B cell (primary cell): ENCODE results near the gene SKIC2. TPM values are rescaled to one million over a fixed set of nuclear protein-coding genes. Genes with fewer than 3 reads are reported as not detected.
A peak's percentile ranks its signal among the peaks of the same experiment; 100 is the strongest.

Experiments used
- ATAC-seq: fragments of 200-7000 bp; cut with Tn5 transposase; one replicate; pipeline ENCODE4 v1.10.0; 2021; ENCODE audit warnings: low read depth, mild to moderate bottlenecking, moderate number of reproducible peaks, moderate library complexity
- CTCF ChIA-PET: fragments of 350-600 bp; sonication (Branson Sonifier 250); formaldehyde crosslinking; loops from one replicate; lab custom pipeline; 2021; ENCODE audit warnings: antibody characterized with exemption, inconsistent platforms; lab: Charles Lee
- POLR2A ChIA-PET: fragments of 350-600 bp; sonication (Branson Sonifier 250); formaldehyde crosslinking; loops from one replicate; lab custom pipeline; 2021; ENCODE audit warnings: antibody characterized with exemption; lab: Charles Lee
- DNase-seq: peaks from one replicate; pipeline ENCODE4 v3.0.0; 2013
- H2AFZ ChIP-seq: 2 replicates; pipeline ENCODE4 v1.6.1; 2012; ENCODE audit warnings: mild to moderate bottlenecking, low read depth, low read length; ENCODE audit not compliant: insufficient read depth, poor library complexity, severe bottlenecking
- H3K27ac ChIP-seq, 2 donors: 1 replicate in 1 of 2; 2 replicates in 1 of 2; pipeline ENCODE4 v1.5.1; 2012 to 2013; ENCODE audit warnings: low read length in 2 of 2, mild to moderate bottlenecking in 2 of 2, moderate library complexity in 1 of 2
- H3K27me3 ChIP-seq, 4 experiments: fragments of 200-600 bp in 1 of 4; sonication (generic) in 1 of 4; replicated peaks in 1 of 4; 1 replicate in 2 of 4; 2 replicates in 2 of 4; pipeline versions ENCODE4 v1.6.1 to v1.7.0; 2013 to 2016; ENCODE audit warnings: low read length in 3 of 4, mild to moderate bottlenecking in 2 of 4, mixed read lengths in 1 of 4, moderate library complexity in 1 of 4; ENCODE audit not compliant: insufficient read depth in 4 of 4, control insufficient read depth in 3 of 4; ENCODE audit errors: control extremely low read depth in 1 of 4
- H3K36me3 ChIP-seq, 2 experiments: replicated peaks in 1 of 2; 1 replicate in 1 of 2; 2 replicates in 1 of 2; pipeline versions ENCODE4 v1.6.1 to v1.7.1; 2013; ENCODE audit warnings: low read length in 1 of 2; ENCODE audit not compliant: insufficient read depth in 2 of 2, control insufficient read depth in 1 of 2; ENCODE audit errors: control extremely low read depth in 1 of 2, extremely low read depth in 1 of 2
- H3K4me1 ChIP-seq, 2 donors: fragments of 200-600 bp in 1 of 2; sonication (generic) in 1 of 2; 1 replicate in 1 of 2; 2 replicates in 1 of 2; pipeline versions ENCODE4 v1.5.1 to v1.6.1; 2013 to 2017; ENCODE audit warnings: low read length in 2 of 2; ENCODE audit not compliant: control insufficient read depth in 2 of 2, insufficient read depth in 2 of 2
- H3K4me2 ChIP-seq: replicated peaks from 2 replicates; pipeline ENCODE3; 2012; ENCODE audit warnings: mild to moderate bottlenecking, low read depth, low read length; ENCODE audit not compliant: poor library complexity, severe bottlenecking
- H3K4me3 ChIP-seq, 5 experiments: fragments of 200-600 bp in 1 of 5; sonication (generic) in 1 of 5; 1 replicate in 3 of 5; 2 replicates in 2 of 5; pipeline versions ENCODE4 v1.5.1 to v1.7.0; 2011 to 2016; ENCODE audit warnings: low read length in 4 of 5, mild to moderate bottlenecking in 4 of 5, low read depth in 2 of 5, control low read depth in 1 of 5, moderate library complexity in 1 of 5; ENCODE audit not compliant: insufficient read depth in 1 of 5; ENCODE audit errors: control extremely low read depth in 1 of 5, extremely low read depth in 1 of 5
- H3K79me2 ChIP-seq: fragments of 200-600 bp; sonication (generic); one replicate; pipeline ENCODE4 v1.6.0; 2016; ENCODE audit warnings: low read length; ENCODE audit not compliant: control insufficient read depth, insufficient read depth
- H3K9ac ChIP-seq: fragments of 200-600 bp; sonication (generic); 2 replicates; pipeline ENCODE4 v1.6.1; 2017; ENCODE audit warnings: mild to moderate bottlenecking, low read length, moderate library complexity
- H3K9me3 ChIP-seq, 3 donors: one replicate each; pipeline versions ENCODE4 v1.6.1 to v1.7.1; 2013; ENCODE audit warnings: low read length in 2 of 3; ENCODE audit not compliant: control insufficient read depth in 2 of 3, insufficient read depth in 1 of 3; ENCODE audit errors: control extremely low read depth in 1 of 3
- H4K20me1 ChIP-seq: 2 replicates; pipeline ENCODE4 v1.6.0; 2012; ENCODE audit warnings: mild to moderate bottlenecking, low read length; ENCODE audit not compliant: insufficient read depth, control insufficient read depth, poor library complexity, severe bottlenecking
- H3K27ac Mint-ChIP-seq: one replicate; pipeline ENCODE4 v1.8.0; 2021; ENCODE audit warnings: mixed read lengths
- H3K27me3 Mint-ChIP-seq: one replicate; pipeline ENCODE4 v1.8.0; 2021; ENCODE audit warnings: mixed read lengths
- H3K4me1 Mint-ChIP-seq: one replicate; pipeline ENCODE4 v1.8.0; 2021; ENCODE audit warnings: mixed read lengths
- H3K4me3 Mint-ChIP-seq: one replicate; pipeline ENCODE4 v1.8.0; 2021; ENCODE audit warnings: mixed read lengths
- H3K9me3 Mint-ChIP-seq: one replicate; pipeline ENCODE4 v1.8.0; 2022; ENCODE audit warnings: mixed read lengths; ENCODE audit not compliant: insufficient read depth
- EZH2 ChIP-seq: IDR thresholded peaks from 2 replicates; pipeline ENCODE4 v1.6.1; 2012; ENCODE audit warnings: borderline replicate concordance, low read depth, mild to moderate bottlenecking, moderate library complexity, low read length; ENCODE audit not compliant: insufficient read depth, poor library complexity, severe bottlenecking
- WGBS: methylation state at CpG from one replicate; pipeline ENCODE4 v1.1.5; 2013; ENCODE audit warnings: missing lambda C conversion rate; ENCODE audit not compliant: insufficient coverage; 5-methylcytosine and 5-hydroxymethylcytosine counted together
- intact Hi-C: fragments of 100-400 bp; cut with micrococcal nuclease; formaldehyde crosslinking; loops from one replicate; pipeline ENCODE4 v1.10.0; 2022
- polyA plus RNA-seq: library from polyadenylated mRNA; depleted of rRNA; stranded (reverse); fragments of >200 nt; gene quantifications from 2 replicates; pipeline ENCODE4 v1.2.3, GENCODE V29; 2012
- total RNA-seq, 2 donors: library from RNA; stranded (reverse); fragments of 120-200 nt in 1 of 2; gene quantifications; 1 replicate in 1 of 2; 2 replicates in 1 of 2; pipeline versions ENCODE4 v1.2.3 to v1.2.4, GENCODE V29; 2013 to 2022
- TF ChIP-seq, protein P1 (sequence below): fragments of 200-600 bp; IDR thresholded peaks from one replicate; pipeline ENCODE4 v1.8.0; 2022; ENCODE audit warnings: antibody characterized with exemption, mild to moderate bottlenecking

SKIC2 gene
- total and polyA plus RNA-seq, 2 donors (not counting 1 experiment from before 2014, with no cell fraction given): 93.1 to 119 TPM

DNA sequence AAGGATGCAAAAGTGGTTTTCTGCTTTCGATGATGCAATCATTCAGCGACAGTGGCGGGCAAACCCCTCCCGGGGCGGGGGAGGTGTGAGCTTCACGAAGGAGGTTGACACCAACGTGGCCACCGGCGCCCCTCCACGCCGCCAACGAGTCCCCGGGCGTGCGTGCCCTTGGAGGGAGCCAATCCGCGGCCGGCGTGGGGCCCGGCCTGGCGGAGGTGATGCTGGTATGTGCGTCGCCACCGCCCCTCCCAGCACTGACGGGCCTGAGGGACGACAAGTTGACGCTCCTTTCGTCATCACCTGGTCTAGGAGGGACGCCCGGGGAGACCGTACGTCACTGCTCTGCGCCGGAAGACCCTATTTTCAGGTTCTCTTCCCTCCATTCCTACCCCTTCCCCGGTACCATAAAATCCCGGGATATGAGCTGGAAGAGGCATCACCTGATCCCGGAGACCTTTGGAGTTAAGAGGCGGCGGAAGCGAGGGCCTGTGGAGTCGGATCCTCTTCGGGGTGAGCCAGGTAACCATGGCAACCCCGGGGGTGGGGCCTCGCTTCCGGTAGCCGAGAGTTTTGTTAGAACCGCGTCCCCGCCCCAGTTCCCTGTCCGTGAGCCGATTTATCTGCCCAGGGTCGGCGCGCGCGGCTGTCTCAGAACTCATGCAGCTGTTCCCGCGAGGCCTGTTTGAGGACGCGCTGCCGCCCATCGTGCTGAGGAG lies 13.2 kb downstream of the SKIC2 start, which contains the start of gene DXO:
TSS of gene DXO (minus strand) at position 146 of the 716 bp plus-strand sequence. CDS start 463 bp downstream, outside the sequence.
- Mint-ChIP-seq H3K27me3 (no peaks in the 10 kb centered on the region), H3K9me3 (no peaks in the 10 kb centered on the region), H3K4me3 (peak within 1 kb of the TSS; percentile 98), H3K27ac (peak within 1 kb of the TSS; percentile 100), H3K4me1 (peaks cover 34% of the 10 kb centered on the region)
- ATAC-seq (peak; percentile 89), DNase-seq (peak; percentile 100)
- Histone ChIP-seq H3K36me3 (peaks cover under 1 to 30% of the 10 kb centered on the region in 2 experiments), H3K4me3 (peak within 1 kb of the TSS; percentile 51 to 92 (median 80)), H3K9me3 (peaks cover 0 to 3% (median 0%) of the 10 kb centered on the region in 3 donors), H3K9ac (peak within 1 kb of the TSS; percentile 98), H3K4me1 (peaks cover 18 to 23% of the 10 kb centered on the region in 2 donors), H4K20me1 (no peaks in the 10 kb centered on the region), H3K4me2 (peak within 1 kb of the TSS; percentile 89), H2AFZ (peak within 1 kb of the TSS; percentile 77), H3K79me2 (peaks cover 11% of the 10 kb centered on the region), H3K27me3 (no peaks in the 10 kb centered on the region), H3K27ac (peak within 1 kb of the TSS; percentile 96 to 100)
- ChIA-PET POLR2A (interaction anchor here (0.7 to 3.6 kb wide), 11 partner anchors 9 to 1355 kb away, joined by 3 to 24 read pairs (median 5); partner anchors contain the start of genes ATF6B, BAG6, DDX39B and EHMT2), CTCF (interaction anchor here (1.2 to 1.8 kb wide), 3 partner anchors 13 to 21 kb away, joined by 3 to 10 read pairs (median 6); partner anchors contain the start of genes NELFE and SKIC2)
- TF ChIP-seq EZH2: no peak
- TF ChIP-seq, protein P1, sequence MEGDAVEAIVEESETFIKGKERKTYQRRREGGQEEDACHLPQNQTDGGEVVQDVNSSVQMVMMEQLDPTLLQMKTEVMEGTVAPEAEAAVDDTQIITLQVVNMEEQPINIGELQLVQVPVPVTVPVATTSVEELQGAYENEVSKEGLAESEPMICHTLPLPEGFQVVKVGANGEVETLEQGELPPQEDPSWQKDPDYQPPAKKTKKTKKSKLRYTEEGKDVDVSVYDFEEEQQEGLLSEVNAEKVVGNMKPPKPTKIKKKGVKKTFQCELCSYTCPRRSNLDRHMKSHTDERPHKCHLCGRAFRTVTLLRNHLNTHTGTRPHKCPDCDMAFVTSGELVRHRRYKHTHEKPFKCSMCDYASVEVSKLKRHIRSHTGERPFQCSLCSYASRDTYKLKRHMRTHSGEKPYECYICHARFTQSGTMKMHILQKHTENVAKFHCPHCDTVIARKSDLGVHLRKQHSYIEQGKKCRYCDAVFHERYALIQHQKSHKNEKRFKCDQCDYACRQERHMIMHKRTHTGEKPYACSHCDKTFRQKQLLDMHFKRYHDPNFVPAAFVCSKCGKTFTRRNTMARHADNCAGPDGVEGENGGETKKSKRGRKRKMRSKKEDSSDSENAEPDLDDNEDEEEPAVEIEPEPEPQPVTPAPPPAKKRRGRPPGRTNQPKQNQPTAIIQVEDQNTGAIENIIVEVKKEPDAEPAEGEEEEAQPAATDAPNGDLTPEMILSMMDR: no peak
- intact Hi-C loops: loop anchor here (1.0 to 10.0 kb wide), 5 partner anchors 13 to 1907 kb away; partner anchors contain the start of genes CLIC1, HSD17B8, POLR1H and PPP1R11
- under 1% methylated on average over 60 of the region's 62 CpGs for WGBS
